Mammary epithelial cell (primary cell): ENCODE results near the gene MRPL45.

ENCODE experiments used
- EZH2 ChIP-seq: IDR thresholded peaks from 2 replicates; pipeline ENCODE4 v1.6.1; 2012; ENCODE audit warnings: low read length, inconsistent platforms, borderline replicate concordance
- TF ChIP-seq, protein P1 (sequence below), 2 donors: IDR thresholded peaks in 1 of 2; conservative IDR thresholded peaks in 1 of 2; 2 replicates each; pipeline ENCODE4 v1.5.1; 2011 to 2012; ENCODE audit warnings: inconsistent platforms in 2 of 2, low read length in 2 of 2, mild to moderate bottlenecking in 2 of 2, control low read depth in 1 of 2, low read depth in 1 of 2; ENCODE audit not compliant: insufficient read depth in 1 of 2; ENCODE audit errors: extremely low read depth in 1 of 2

DNA sequence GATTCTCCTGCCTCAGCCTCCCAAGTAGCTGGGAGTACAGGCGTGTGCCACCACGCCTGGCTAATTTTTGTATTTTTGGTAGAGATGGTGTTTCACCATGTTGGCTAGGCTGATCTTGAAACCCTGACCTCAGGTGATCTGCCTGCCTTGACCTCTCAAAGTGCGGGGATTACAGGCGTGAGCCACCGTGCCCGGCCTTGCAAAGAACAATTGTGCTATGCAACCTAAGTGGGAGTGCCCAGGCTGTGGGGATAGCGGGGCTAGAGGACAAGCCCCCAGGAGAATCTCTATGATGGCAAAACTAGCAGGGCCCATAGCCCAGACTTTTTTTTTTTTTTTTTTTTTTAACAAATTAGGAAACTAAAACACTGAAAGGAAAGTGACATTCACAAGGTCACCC lies 48.8 kb downstream of the MRPL45 start:
- TF ChIP-seq, protein P1, sequence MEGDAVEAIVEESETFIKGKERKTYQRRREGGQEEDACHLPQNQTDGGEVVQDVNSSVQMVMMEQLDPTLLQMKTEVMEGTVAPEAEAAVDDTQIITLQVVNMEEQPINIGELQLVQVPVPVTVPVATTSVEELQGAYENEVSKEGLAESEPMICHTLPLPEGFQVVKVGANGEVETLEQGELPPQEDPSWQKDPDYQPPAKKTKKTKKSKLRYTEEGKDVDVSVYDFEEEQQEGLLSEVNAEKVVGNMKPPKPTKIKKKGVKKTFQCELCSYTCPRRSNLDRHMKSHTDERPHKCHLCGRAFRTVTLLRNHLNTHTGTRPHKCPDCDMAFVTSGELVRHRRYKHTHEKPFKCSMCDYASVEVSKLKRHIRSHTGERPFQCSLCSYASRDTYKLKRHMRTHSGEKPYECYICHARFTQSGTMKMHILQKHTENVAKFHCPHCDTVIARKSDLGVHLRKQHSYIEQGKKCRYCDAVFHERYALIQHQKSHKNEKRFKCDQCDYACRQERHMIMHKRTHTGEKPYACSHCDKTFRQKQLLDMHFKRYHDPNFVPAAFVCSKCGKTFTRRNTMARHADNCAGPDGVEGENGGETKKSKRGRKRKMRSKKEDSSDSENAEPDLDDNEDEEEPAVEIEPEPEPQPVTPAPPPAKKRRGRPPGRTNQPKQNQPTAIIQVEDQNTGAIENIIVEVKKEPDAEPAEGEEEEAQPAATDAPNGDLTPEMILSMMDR (conservative IDR thresholded peaks at IDR 0.05 in 1 of 2, IDR thresholded peaks at IDR 0.05 in 1 of 2; ENCODE audit: extremely low read depth in 1 of 2, insufficient read depth in 1 of 2, low read depth in 1 of 2, low read length in 2 of 2) = no peak
- no peak for TF ChIP-seq EZH2
